Type B pancreatic cell (in vitro differentiated cells): ENCODE data around the gene MYOF. TPM values are rescaled to one million over a fixed set of nuclear protein-coding genes. Genes with fewer than 3 reads are reported as not detected.

ENCODE experiments used
- DNase-seq: peaks from one replicate; pipeline ENCODE4 v3.0.0; 2021; ENCODE audit warnings: mixed read lengths; ENCODE audit not compliant: unreplicated experiment; ENCODE audit errors: extremely low spot score
- H3K27ac Mint-ChIP-seq: 2 replicates; pipeline ENCODE4 v1.8.0; 2021; ENCODE audit warnings: mild to moderate bottlenecking, mixed read lengths
- H3K27me3 Mint-ChIP-seq: 2 replicates; pipeline ENCODE4 v1.8.0; 2021; ENCODE audit warnings: mixed read lengths
- H3K36me3 Mint-ChIP-seq: 2 replicates; pipeline ENCODE4 v1.8.0; 2021; ENCODE audit warnings: mixed read lengths
- H3K4me1 Mint-ChIP-seq: one replicate; pipeline ENCODE4 v1.8.0; 2021; ENCODE audit warnings: mixed read lengths; ENCODE audit not compliant: unreplicated experiment
- H3K4me3 Mint-ChIP-seq: 2 replicates; pipeline ENCODE4 v1.8.0; 2021; ENCODE audit warnings: mild to moderate bottlenecking, mixed read lengths
- H3K9me3 Mint-ChIP-seq: 2 replicates; pipeline ENCODE4 v1.8.0; 2021; ENCODE audit warnings: mixed read lengths
- CTCF ChIP-seq: fragments of 200-600 bp; sonication (generic); conservative IDR thresholded peaks from 2 replicates; pipeline ENCODE4 v1.5.0; 2021; ENCODE audit warnings: antibody characterized with exemption, mild to moderate bottlenecking
- total RNA-seq: library from RNA; stranded (reverse); gene quantifications from 2 replicates; pipeline ENCODE4 v1.2.1, GENCODE V29; 2021; ENCODE audit warnings: low replicate concordance

Gene MYOF
- total RNA-seq, 1 donor from 2014 or later, result 49.4 TPM

- TF ChIP-seq CTCF, result no peak
- Mint-ChIP-seq H3K9me3 (no peaks in the 10 kb centered on the region), H3K27me3 (no peaks in the 10 kb centered on the region), H3K36me3 (peaks cover 21% of the 10 kb centered on the region), H3K27ac (no peak overlapping the region), H3K4me3 (no peak overlapping the region), H3K4me1 (peaks cover 4% of the 10 kb centered on the region)
- no peak for DNase-seq
Measured at GRCh38 chr10:93313798-93314197, 168.3 kb downstream of the MYOF start.

GRCh38 chr10:93309062-93309461 lies 173.1 kb downstream of the MYOF start:
- no peak overlapping the region for H3K27ac Mint-ChIP-seq
- peaks cover 21% of the 10 kb centered on the region for H3K36me3 Mint-ChIP-seq
- H3K9me3 Mint-ChIP-seq, result no peaks in the 10 kb centered on the region
- no peak for TF ChIP-seq CTCF
- no peaks in the 10 kb centered on the region for H3K27me3 Mint-ChIP-seq
- H3K4me1 Mint-ChIP-seq, result peaks cover 4% of the 10 kb centered on the region
- H3K4me3 Mint-ChIP-seq, result no peak overlapping the region
- no peak for DNase-seq

GRCh38 chr10:93305122-93305521 lies 177.0 kb downstream of the MYOF start:
- Mint-ChIP-seq H3K4me1 (peaks cover 9% of the 10 kb centered on the region), H3K27ac (no peak overlapping the region), H3K4me3 (no peak overlapping the region), H3K9me3 (no peaks in the 10 kb centered on the region), H3K36me3 (peaks cover 5% of the 10 kb centered on the region), H3K27me3 (peaks cover 7% of the 10 kb centered on the region)
- TF ChIP-seq CTCF, result no peak
- DNase-seq, result no peak

GRCh38 chr10:93300981-93301380 lies 181.2 kb downstream of the MYOF start:
- no peak for DNase-seq
- no peaks in the 10 kb centered on the region for H3K36me3 Mint-ChIP-seq
- H3K4me3 Mint-ChIP-seq, result no peak overlapping the region
- no peaks in the 10 kb centered on the region for H3K9me3 Mint-ChIP-seq
- H3K27ac Mint-ChIP-seq, result no peak overlapping the region
- peaks cover 10% of the 10 kb centered on the region for H3K27me3 Mint-ChIP-seq
- peaks cover 9% of the 10 kb centered on the region for H3K4me1 Mint-ChIP-seq
- TF ChIP-seq CTCF, result no peak

GRCh38 chr10:93300288-93300917 lies 181.7 kb downstream of the MYOF start:
- no peak for DNase-seq
- Mint-ChIP-seq H3K27me3 (peaks cover 10% of the 10 kb centered on the region), H3K4me3 (no peak overlapping the region), H3K27ac (no peak overlapping the region), H3K36me3 (no peaks in the 10 kb centered on the region), H3K4me1 (peaks cover 9% of the 10 kb centered on the region), H3K9me3 (no peaks in the 10 kb centered on the region)
- TF ChIP-seq CTCF, result no peak
